IMR-90 (cell line): ENCODE results near the gene CATSPERE. TPM values are rescaled to one million over a fixed set of nuclear protein-coding genes. Genes with fewer than 3 reads are reported as not detected.

Source experiments
- ATAC-seq: fragments of 200-7000 bp; cut with Tn5 transposase; 2 replicates; pipeline ENCODE4 v1.9.1; 2020; ENCODE audit warnings: low read depth, mild to moderate bottlenecking, moderate library complexity
- BruUV-seq: library from RNA; stranded (reverse); fragments of 400-500 nt; replicated peaks from 2 replicates; lab custom pipeline; 2021; lab: Mats Ljungman, UMichigan
- CTCF ChIA-PET: fragments of 300-600 bp; formaldehyde crosslinking; extraction: SDS; loops from one replicate; lab custom pipeline; 2021; ENCODE audit warnings: antibody characterized with exemption; lab: Yijun Ruan, JAX
- POLR2A ChIA-PET: fragments of 300-600 bp; sonication (Branson Sonifier 250); formaldehyde crosslinking; loops from one replicate; lab custom pipeline; 2022; ENCODE audit warnings: antibody characterized with exemption; ENCODE audit not compliant: unreplicated experiment; lab: Charles Lee
- DNase-seq: peaks from one replicate; pipeline ENCODE4 v3.0.0; 2013
- H2AFZ ChIP-seq: replicated peaks from 2 replicates; pipeline ENCODE3; 2013; ENCODE audit warnings: low read length, mild to moderate bottlenecking; ENCODE audit not compliant: poor library complexity
- H2AK5ac ChIP-seq: 2 replicates; pipeline ENCODE4 v1.6.1; 2013; ENCODE audit warnings: low read depth, low read length, inconsistent platforms
- H2AK9ac ChIP-seq: replicated peaks from 2 replicates; pipeline ENCODE3; 2013; ENCODE audit warnings: mild to moderate bottlenecking, low read depth, low read length, moderate library complexity; ENCODE audit not compliant: poor library complexity
- H2BK120ac ChIP-seq: 2 replicates; pipeline ENCODE4 v1.6.1; 2013; ENCODE audit warnings: low read depth, low read length, inconsistent platforms
- H2BK15ac ChIP-seq: 3 replicates; pipeline ENCODE4 v1.6.1; 2013; ENCODE audit warnings: low read depth, low read length, inconsistent platforms
- H2BK20ac ChIP-seq: 2 replicates; pipeline ENCODE4 v1.6.1; 2013; ENCODE audit warnings: low read depth, mild to moderate bottlenecking, inconsistent platforms, low read length, moderate library complexity
- H2BK5ac ChIP-seq: 2 replicates; pipeline ENCODE4 v1.6.1; 2013; ENCODE audit warnings: mild to moderate bottlenecking, low read depth, low read length, inconsistent platforms; ENCODE audit not compliant: poor library complexity, severe bottlenecking
- H3K14ac ChIP-seq: replicated peaks from 2 replicates; pipeline ENCODE4 v1.6.1; 2013; ENCODE audit warnings: low read depth, low read length, inconsistent platforms
- H3K18ac ChIP-seq: 2 replicates; pipeline ENCODE4 v1.6.1; 2013; ENCODE audit warnings: low read depth, low read length, control low read depth
- H3K23ac ChIP-seq: 2 replicates; pipeline ENCODE4 v1.6.1; 2013; ENCODE audit warnings: low read depth, low read length, inconsistent platforms
- H3K27ac ChIP-seq: 2 replicates; pipeline ENCODE4 v1.5.1; 2013; ENCODE audit warnings: mild to moderate bottlenecking, control low read depth, low read length; ENCODE audit not compliant: insufficient read depth
- H3K27me3 ChIP-seq: 2 replicates; pipeline ENCODE4 v1.6.1; 2013; ENCODE audit warnings: low read length; ENCODE audit not compliant: control insufficient read depth, insufficient read depth
- H3K36me3 ChIP-seq: 2 replicates; pipeline ENCODE4 v1.6.1; 2013; ENCODE audit warnings: low read length, mixed read lengths; ENCODE audit not compliant: control insufficient read depth, insufficient read depth
- H3K4ac ChIP-seq: 2 replicates; pipeline ENCODE4 v1.6.1; 2013; ENCODE audit warnings: low read depth, low read length, inconsistent platforms
- H3K4me1 ChIP-seq: 2 replicates; pipeline ENCODE4 v1.6.1; 2013; ENCODE audit warnings: low read length, mixed read lengths; ENCODE audit not compliant: control insufficient read depth, insufficient read depth
- H3K4me2 ChIP-seq: 2 replicates; pipeline ENCODE4 v1.6.1; 2013; ENCODE audit warnings: low read depth, mild to moderate bottlenecking, control low read depth, low read length, moderate library complexity
- H3K4me3 ChIP-seq: 2 replicates; pipeline ENCODE4 v1.5.1; 2013; ENCODE audit warnings: low read depth, mild to moderate bottlenecking, control low read depth, low read length, moderate library complexity; ENCODE audit not compliant: insufficient read depth
- H3K56ac ChIP-seq: 2 replicates; pipeline ENCODE4 v1.6.1; 2013; ENCODE audit warnings: low read length, inconsistent platforms; ENCODE audit not compliant: insufficient read depth; ENCODE audit errors: extremely low read depth
- H3K79me1 ChIP-seq, 2 experiments: 2 replicates each; pipeline ENCODE4 v1.6.1; 2013; ENCODE audit warnings: low read length in 2 of 2, inconsistent platforms in 1 of 2, low read depth in 1 of 2
- H3K9ac ChIP-seq: 2 replicates; pipeline ENCODE4 v1.6.1; 2013; ENCODE audit warnings: low read depth, low read length, control low read depth
- H3K9me1 ChIP-seq: 2 replicates; pipeline ENCODE4 v1.6.1; 2013; ENCODE audit warnings: low read length, inconsistent platforms; ENCODE audit not compliant: insufficient read depth
- H3K9me3 ChIP-seq: 2 replicates; pipeline ENCODE4 v1.6.1; 2013; ENCODE audit warnings: low read length; ENCODE audit not compliant: control insufficient read depth, insufficient read depth
- H4K20me1 ChIP-seq: 2 replicates; pipeline ENCODE4 v1.6.1; 2013; ENCODE audit warnings: low read length, inconsistent platforms; ENCODE audit not compliant: insufficient read depth
- H4K5ac ChIP-seq: 2 replicates; pipeline ENCODE4 v1.6.1; 2013; ENCODE audit warnings: mild to moderate bottlenecking, low read depth, low read length, control low read depth
- H4K8ac ChIP-seq, 2 experiments: 2 replicates each; pipeline ENCODE4 v1.6.1; 2013; ENCODE audit warnings: low read depth in 2 of 2, low read length in 2 of 2, control low read depth in 1 of 2, inconsistent platforms in 1 of 2
- H4K91ac ChIP-seq: 2 replicates; pipeline ENCODE4 v1.6.1; 2013; ENCODE audit warnings: low read depth, low read length, inconsistent platforms; ENCODE audit not compliant: insufficient read depth
- MAFK ChIP-seq: IDR thresholded peaks from 2 replicates; pipeline ENCODE4 v1.6.1; 2012; ENCODE audit warnings: low read depth, low read length, improper control_type of control experiment
- SMC3 ChIP-seq: fragments of 150-350 bp; IDR thresholded peaks from 2 replicates; pipeline ENCODE4 v1.6.1; 2016; ENCODE audit warnings: low read depth, mild to moderate bottlenecking, antibody characterized with exemption, low read length, moderate library complexity
- WGBS, 2 experiments: methylation state at CpG; one replicate each; pipeline versions ENCODE4 v1.1.5 to v1.1.7; 2013; ENCODE audit warnings: missing lambda C conversion rate in 2 of 2; ENCODE audit not compliant: insufficient read length in 1 of 2; ENCODE audit errors: extremely low coverage in 2 of 2; 5-methylcytosine and 5-hydroxymethylcytosine counted together
- dilution Hi-C: fragments of 300-500 bp; cut with HindIII; formaldehyde crosslinking; loops from one replicate; pipeline ENCODE4 v1.14.3; 2018; ENCODE audit warnings: low sequenced_read_pairs; ENCODE audit not compliant: unreplicated experiment
- in situ Hi-C: fragments of 300-500 bp; cut with MboI; formaldehyde crosslinking; loops from 3 replicates; pipeline ENCODE4 v1.14.3; 2019; ENCODE audit warnings: low sequenced_read_pairs, inconsistent platforms, mixed read lengths
- intact Hi-C: fragments of 100-400 bp; cut with micrococcal nuclease; formaldehyde crosslinking; loops from 2 replicates; pipeline ENCODE4 v1.10.0; 2022
- polyA plus RNA-seq, 3 experiments: library from polyadenylated mRNA; depleted of rRNA; stranded (reverse); fragments of >200 nt; gene quantifications; 2 replicates each; pipeline ENCODE4 v1.2.3, GENCODE V29; 2012; ENCODE audit warnings: low replicate concordance in 1 of 3
- total RNA-seq: library from RNA; depleted of rRNA; stranded (reverse); fragments of >200 nt; gene quantifications from 2 replicates; pipeline ENCODE4 v1.2.3, GENCODE V29; 2012

CATSPERE gene
- total and polyA plus RNA-seq, 2 of the 4 experiments (the other 2 are of a cell fraction): 0.07 to 0.18 TPM

- Histone ChIP-seq H3K4me1 (peaks cover 6% of the 10 kb centered on the region), H2BK20ac (no peak overlapping the region), H2BK15ac (no peak overlapping the region), H3K18ac (no peak overlapping the region), H3K23ac (no peak overlapping the region), H3K79me1 (peaks cover 32 to 49% of the 10 kb centered on the region in 2 experiments), H3K9me1 (peaks cover 3% of the 10 kb centered on the region; the same call in 1 of the 2 replicates), H3K27ac (no peak overlapping the region), H3K4ac (no peak overlapping the region), H3K14ac (no peak overlapping the region), H3K4me3 (no peak overlapping the region), H3K9me3 (no peaks in the 10 kb centered on the region), H2AFZ (no peak overlapping the region), H2BK120ac (no peak overlapping the region), H4K5ac (no peak overlapping the region), H4K8ac (no peak overlapping the region), H4K91ac (no peak overlapping the region; the same call in 1 of the 2 replicates), H3K27me3 (no peaks in the 10 kb centered on the region), H3K56ac (no peak overlapping the region), H4K20me1 (peaks cover 23% of the 10 kb centered on the region), H3K4me2 (no peak overlapping the region), H3K9ac (no peak overlapping the region), H2AK9ac (no peak overlapping the region), H3K36me3 (no peaks in the 10 kb centered on the region; the same call in 1 of the 2 replicates), H2AK5ac (no peak overlapping the region), H2BK5ac (no peak overlapping the region)
- intact Hi-C loops (no loop called here), in situ Hi-C loops (no loop called here), dilution Hi-C loops (no loop called here)
- TF ChIP-seq SMC3 (no peak), MAFK (peak; percentile 66)
- no TSS peak for BruUV-seq
- ATAC-seq (no peak), DNase-seq (no peak)
- POLR2A ChIA-PET: no interaction called here
- CTCF ChIA-PET: no interaction called here
- no CpG with 5 or more reads among the region's 2 CpGs for WGBS, 2 experiments
Observed at GRCh38 chr1:244667797-244668196, 206.7 kb downstream of the CATSPERE start.
